Endothelial cell of umbilical vein (primary cell): ENCODE measurements around the gene PMEL. TPM values are rescaled to one million over a fixed set of nuclear protein-coding genes. Genes with fewer than 3 reads are reported as not detected.
A peak's percentile ranks its signal among the peaks of the same experiment; 100 is the strongest.
"Not testable (repeated sequence)": the region's sequence is repeated elsewhere in the genome, so short reads cannot be mapped to it uniquely, and the experiment has no call there.

Experiments
- BruUV-seq: library from RNA; stranded (reverse); fragments of 400-500 nt; replicated peaks from 2 replicates; lab custom pipeline; 2021; lab: Mats Ljungman, UMichigan
- CTCF ChIA-PET: fragments of 300-600, 350-600 bp; sonication (Branson Sonifier 250); formaldehyde crosslinking; loops from one replicate; lab custom pipeline; 2021; ENCODE audit warnings: antibody characterized with exemption, inconsistent platforms; lab: Charles Lee
- POLR2A ChIA-PET: fragments of 300-600, 350-600 bp; sonication (Branson Sonifier 250); formaldehyde crosslinking; loops from one replicate; lab custom pipeline; 2021; ENCODE audit warnings: antibody characterized with exemption, inconsistent platforms; lab: Charles Lee
- DNase-seq: peaks from one replicate; pipeline ENCODE4 v3.0.0-alpha.2; 2011; ENCODE audit warnings: low read depth, low spot score
- FAIRE-seq: peaks from 2 replicates; lab custom pipeline; 2011; peaks lifted over from hg19 to GRCh38; lab: Jason Lieb, UNC
- H2AFZ ChIP-seq: 2 replicates; pipeline ENCODE4 v1.6.0; 2012; ENCODE audit warnings: low read depth, low read length, control low read depth, inconsistent platforms
- H3K27ac ChIP-seq: 2 replicates; pipeline ENCODE4 v1.5.1; 2011; ENCODE audit warnings: low read depth, mild to moderate bottlenecking, control low read depth, low read length, moderate library complexity; ENCODE audit not compliant: insufficient read depth
- H3K27me3 ChIP-seq, 2 experiments: 2 replicates each; pipeline versions ENCODE4 v1.6.0 to v1.6.1; 2011; ENCODE audit warnings: low read length in 2 of 2, mixed read lengths in 1 of 2; ENCODE audit not compliant: control insufficient read depth in 2 of 2, insufficient read depth in 2 of 2
- H3K36me3 ChIP-seq, 2 experiments: 2 replicates in 1 of 2; 3 replicates in 1 of 2; pipeline ENCODE4 v1.5.1; 2011; ENCODE audit warnings: low read length in 2 of 2, mild to moderate bottlenecking in 1 of 2, moderate library complexity in 1 of 2; ENCODE audit not compliant: control insufficient read depth in 2 of 2, insufficient read depth in 2 of 2; ENCODE audit errors: extremely low read depth in 1 of 2
- H3K4me1 ChIP-seq: 3 replicates; pipeline ENCODE4 v1.5.1; 2011; ENCODE audit warnings: mild to moderate bottlenecking, low read length; ENCODE audit not compliant: control insufficient read depth, insufficient read depth; ENCODE audit errors: extremely low read depth
- H3K4me2 ChIP-seq: 2 replicates; pipeline ENCODE4 v1.6.1; 2011; ENCODE audit warnings: low read length, control low read depth, mixed read lengths; ENCODE audit not compliant: insufficient read depth
- H3K4me3 ChIP-seq, 3 experiments: fragments of 200-600 bp in 1 of 3; sonication (generic), shearing (Covaris generic) in 1 of 3; replicated peaks in 1 of 3; 2 replicates each; pipeline ENCODE4 v1.5.1; 2011 to 2016; ENCODE audit warnings: control low read depth in 3 of 3, low read length in 3 of 3, mild to moderate bottlenecking in 2 of 3, inconsistent platforms in 1 of 3, low read depth in 1 of 3, moderate library complexity in 1 of 3; ENCODE audit not compliant: insufficient read depth in 1 of 3
- H3K79me2 ChIP-seq: 2 replicates; pipeline ENCODE4 v1.6.0; 2012; ENCODE audit warnings: low read length, inconsistent platforms; ENCODE audit not compliant: control insufficient read depth, insufficient read depth
- H3K9ac ChIP-seq: replicated peaks from 2 replicates; pipeline ENCODE3; 2011; ENCODE audit warnings: low read length, control low read depth; ENCODE audit not compliant: insufficient read depth; ENCODE audit errors: extremely low read depth
- H3K9me1 ChIP-seq: replicated peaks from 3 replicates; pipeline ENCODE4 v1.6.0; 2011; ENCODE audit warnings: mild to moderate bottlenecking, low read length; ENCODE audit not compliant: control insufficient read depth, insufficient read depth; ENCODE audit errors: extremely low read depth
- H3K9me3 ChIP-seq: replicated peaks from 2 replicates; pipeline ENCODE4 v1.5.1; 2012; ENCODE audit warnings: low read length, inconsistent platforms; ENCODE audit not compliant: control insufficient read depth, insufficient read depth
- H4K20me1 ChIP-seq: replicated peaks from 2 replicates; pipeline ENCODE3; 2011; ENCODE audit warnings: mild to moderate bottlenecking, low read length; ENCODE audit not compliant: control insufficient read depth, insufficient read depth; ENCODE audit errors: extremely low read depth
- GATA2 ChIP-seq: IDR thresholded peaks from 2 replicates; pipeline ENCODE4 v1.7.0; 2011; ENCODE audit warnings: low read depth, mild to moderate bottlenecking, moderate library complexity, mixed read lengths, low read length; ENCODE audit not compliant: insufficient read length, insufficient read depth
- MAX ChIP-seq: IDR thresholded peaks from 2 replicates; pipeline ENCODE4 v1.6.1; 2011; ENCODE audit not compliant: insufficient read depth, insufficient read length
- POLR2A ChIP-seq: IDR thresholded peaks from 2 replicates; pipeline ENCODE4 v1.6.1; 2012; ENCODE audit warnings: low read depth, mild to moderate bottlenecking, control low read depth, low read length
- dilution Hi-C: fragments of 300-500 bp; cut with MboI; formaldehyde crosslinking; loops from one replicate; pipeline ENCODE4 v1.15.0; 2019; ENCODE audit warnings: low sequenced_read_pairs; ENCODE audit not compliant: extremely low pct_ligation_motif_present
- intact Hi-C: fragments of 100-400 bp; cut with micrococcal nuclease; formaldehyde crosslinking; loops from one replicate; pipeline ENCODE4 v1.10.0; 2022
- polyA plus RNA-seq, 4 experiments: library from polyadenylated mRNA; depleted of rRNA in 3 of 4; stranded (reverse) in 3 of 4; unstranded in 1 of 4; fragments of >200 nt; gene quantifications; 2 replicates each; pipeline versions ENCODE4 v1.2.1 to v1.2.3, GENCODE V29; 2011 to 2012; ENCODE audit warnings: missing spikeins in 1 of 4
- total RNA-seq: library from RNA; stranded (reverse); gene quantifications from 2 replicates; pipeline ENCODE4 v1.2.3, GENCODE V29; 2021

Gene PMEL
- total and polyA plus RNA-seq, 2 donors (not counting 3 experiments of a cell fraction or from before 2014, with no cell fraction given), result 0.51 to 0.99 TPM

GRCh38 chr12:55925371-55925770 lies 40.5 kb downstream of the PMEL start:
- Histone ChIP-seq H3K27ac (no peak overlapping the region), H3K27me3 (no peaks in the 10 kb centered on the region), H3K4me2 (peak overlapping the region; percentile 89), H3K36me3 (no peaks in the 10 kb centered on the region), H3K9me1 (no peaks in the 10 kb centered on the region), H3K9ac (no peak overlapping the region), H2AFZ (no peak overlapping the region), H3K4me3 (no peak overlapping the region), H3K79me2 (peaks cover 38% of the 10 kb centered on the region), H3K4me1 (peaks cover 16% of the 10 kb centered on the region), H4K20me1 (no peaks in the 10 kb centered on the region), H3K9me3 (no peaks in the 10 kb centered on the region)
- intact Hi-C loops, result no loop called here
- ChIA-PET POLR2A (interaction anchor here (3.9 kb wide), 1 partner anchor 95 kb away, joined by 15 read pairs; the partner anchor contains the start of gene DNAJC14), CTCF (interaction anchor here (1.3 to 3.9 kb wide), 4 partner anchors 95 to 187 kb away, joined by 5 to 30 read pairs (median 12); partner anchors contain the start of genes DNAJC14, ORMDL2 and SARNP)
- no peak for DNase-seq
- BruUV-seq, result no TSS peak
- TF ChIP-seq POLR2A (no peak), GATA2 (no peak), MAX (no peak)
- dilution Hi-C loops, result no loop called here
- FAIRE-seq, result peak; percentile 4

GRCh38 chr12:55923648-55924047 lies 42.2 kb downstream of the PMEL start:
- dilution Hi-C loops, POLR2A ChIA-PET, H3K4me2 ChIP-seq, H3K9ac ChIP-seq, H3K4me3 ChIP-seq, H3K27me3 ChIP-seq, H4K20me1 ChIP-seq, DNase-seq, H3K9me1 ChIP-seq, BruUV-seq, CTCF ChIA-PET, intact Hi-C loops, H3K36me3 ChIP-seq, H3K27ac ChIP-seq, H2AFZ ChIP-seq, H3K9me3 ChIP-seq, FAIRE-seq: not testable (repeated sequence)
- Histone ChIP-seq H3K4me1 (peaks cover 13% of the 10 kb centered on the region), H3K79me2 (peaks cover 43% of the 10 kb centered on the region)
